WTC11 (cell line): Measurements from ENCODE around the gene STOX2. TPM values are rescaled to one million over a fixed set of nuclear protein-coding genes. Genes with fewer than 3 reads are reported as not detected.

Source experiments
- ATAC-seq: fragments of 200-7000 bp; cut with Tn5 transposase; 2 replicates; pipeline ENCODE4 v1.10.0; 2021; ENCODE audit warnings: mild to moderate bottlenecking, moderate library complexity
- CTCF ChIA-PET: fragments of 300-600 bp; sonication (Branson Sonifier 250); formaldehyde crosslinking; loops from one replicate; lab custom pipeline; 2021; ENCODE audit warnings: antibody characterized with exemption; lab: Charles Lee
- POLR2A ChIA-PET: fragments of 350-600 bp; sonication (Branson Sonifier 250); formaldehyde crosslinking; loops from one replicate; lab custom pipeline; 2021; ENCODE audit warnings: antibody characterized with exemption; lab: Charles Lee
- DNase-seq: peaks from one replicate; pipeline ENCODE4 v3.0.0; 2021; ENCODE audit warnings: low spot score
- H3K27ac Mint-ChIP-seq: 2 replicates; pipeline ENCODE4 v1.8.0; 2021; ENCODE audit warnings: mixed read lengths
- H3K27me3 Mint-ChIP-seq: 2 replicates; pipeline ENCODE4 v1.8.0; 2021; ENCODE audit warnings: low read depth, mild to moderate bottlenecking, moderate library complexity, mixed read lengths
- H3K36me3 Mint-ChIP-seq: 2 replicates; pipeline ENCODE4 v1.8.0; 2021; ENCODE audit warnings: mixed read lengths
- H3K4me1 Mint-ChIP-seq: 2 replicates; pipeline ENCODE4 v1.8.0; 2022; ENCODE audit warnings: mixed read lengths
- H3K4me3 Mint-ChIP-seq: 2 replicates; pipeline ENCODE4 v1.8.0; 2021; ENCODE audit warnings: mild to moderate bottlenecking, moderate library complexity, mixed read lengths
- H3K9me3 Mint-ChIP-seq: 2 replicates; pipeline ENCODE4 v1.8.0; 2021; ENCODE audit warnings: mixed read lengths
- ARID4B ChIP-seq: sonication (generic); formaldehyde crosslinking; IDR thresholded peaks from 2 replicates; pipeline ENCODE4 v1.8.0; 2023; ENCODE audit warnings: missing genetic modification reagents, mild to moderate bottlenecking, borderline replicate concordance
- CBFB ChIP-seq: sonication (generic); formaldehyde crosslinking; IDR thresholded peaks from 2 replicates; pipeline ENCODE4 v1.8.1; 2022; ENCODE audit warnings: mild to moderate bottlenecking, low read depth, missing genetic modification reagents
- CREB1 ChIP-seq: sonication (generic); formaldehyde crosslinking; IDR thresholded peaks from 2 replicates; pipeline ENCODE4 v1.8.0; 2023; ENCODE audit warnings: mild to moderate bottlenecking, missing genetic modification reagents
- FOXK1 ChIP-seq: sonication (generic); formaldehyde crosslinking; IDR thresholded peaks from 2 replicates; pipeline ENCODE4 v1.8.0; 2022; ENCODE audit warnings: mild to moderate bottlenecking, moderate library complexity, missing genetic modification reagents
- FOXP4 ChIP-seq: sonication (generic); formaldehyde crosslinking; IDR thresholded peaks from 2 replicates; pipeline ENCODE4 v1.8.0; 2022; ENCODE audit warnings: mild to moderate bottlenecking, missing genetic modification reagents
- GTF2I ChIP-seq: fragments of 250-450 bp; sonication (Bioruptor Pico); conservative IDR thresholded peaks from 2 replicates; pipeline ENCODE4 v1.4.0; 2021; ENCODE audit warnings: mild to moderate bottlenecking
- HMGA2 ChIP-seq: fragments of 250-450 bp; sonication (Bioruptor Pico); IDR thresholded peaks from 2 replicates; pipeline ENCODE4 v1.4.0; 2021; ENCODE audit warnings: mild to moderate bottlenecking, moderate library complexity
- IRF1 ChIP-seq: sonication (generic); formaldehyde crosslinking; IDR thresholded peaks from 2 replicates; pipeline ENCODE4 v1.8.0; 2023; ENCODE audit warnings: missing genetic modification reagents
- JUN ChIP-seq: sonication (generic); formaldehyde crosslinking; IDR thresholded peaks from 2 replicates; pipeline ENCODE4 v1.8.0; 2023; ENCODE audit warnings: mild to moderate bottlenecking, missing genetic modification reagents
- MLX ChIP-seq: sonication (generic); formaldehyde crosslinking; IDR thresholded peaks from 2 replicates; pipeline ENCODE4 v1.8.1; 2023; ENCODE audit warnings: mild to moderate bottlenecking, missing genetic modification reagents, moderate library complexity
- NR2C2 ChIP-seq: sonication (generic); formaldehyde crosslinking; IDR thresholded peaks from 2 replicates; pipeline ENCODE4 v1.8.0; 2022; ENCODE audit warnings: mild to moderate bottlenecking, missing genetic modification reagents
- STAT6 ChIP-seq: sonication (generic); formaldehyde crosslinking; conservative IDR thresholded peaks from 2 replicates; pipeline ENCODE4 v1.8.1; 2023; ENCODE audit warnings: mild to moderate bottlenecking, low read depth, missing genetic modification reagents, moderate library complexity
- TCF7 ChIP-seq: sonication (generic); formaldehyde crosslinking; IDR thresholded peaks from 2 replicates; pipeline ENCODE4 v1.8.0; 2022; ENCODE audit warnings: mild to moderate bottlenecking, low read depth, missing genetic modification reagents, moderate library complexity
- USF2 ChIP-seq: sonication (generic); formaldehyde crosslinking; IDR thresholded peaks from 2 replicates; pipeline ENCODE4 v1.8.1; 2023; ENCODE audit warnings: mild to moderate bottlenecking, missing genetic modification reagents, moderate library complexity
- ZNF138 ChIP-seq: sonication (generic); formaldehyde crosslinking; conservative IDR thresholded peaks from 2 replicates; pipeline ENCODE4 v1.8.1; 2022; ENCODE audit warnings: mild to moderate bottlenecking, moderate library complexity, missing genetic modification reagents
- ZNF232 ChIP-seq: sonication (generic); formaldehyde crosslinking; IDR thresholded peaks from 2 replicates; pipeline ENCODE4 v1.8.0; 2022; ENCODE audit warnings: mild to moderate bottlenecking, missing genetic modification reagents
- ZNF512 ChIP-seq: sonication (generic); formaldehyde crosslinking; IDR thresholded peaks from 2 replicates; pipeline ENCODE4 v1.8.1; 2022; ENCODE audit warnings: missing genetic modification reagents, borderline replicate concordance
- total RNA-seq: library from RNA; stranded (reverse); gene quantifications from 3 replicates; pipeline ENCODE4 v1.2.3, GENCODE V29; 2021

STOX2 gene
- total RNA-seq, 1 experiment from 2014 or later: 31.6 TPM

- peaks cover 10% of the 10 kb centered on the region for H3K27me3 Mint-ChIP-seq
These were observed 44.4 kb upstream of the STOX2 start for GRCh38 chr4:183860731-183861130.

GRCh38 chr4:183861426-183861825 is 43.7 kb upstream of the STOX2 start:
- H3K27ac Mint-ChIP-seq: no peak overlapping the region
- peaks cover 17% of the 10 kb centered on the region for H3K27me3 Mint-ChIP-seq
- ChIA-PET POLR2A (no interaction called here), CTCF (no interaction called here)
- H3K36me3 Mint-ChIP-seq: no peaks in the 10 kb centered on the region
- no peak for DNase-seq
- TF ChIP-seq ZNF232 (no peak), CBFB (no peak), CREB1 (CRISPR knock-in tag) (no peak), GTF2I (CRISPR knock-in tag) (no peak), NR2C2 (no peak), MLX (no peak), FOXP4 (CRISPR knock-in tag) (no peak), ARID4B (CRISPR knock-in tag) (no peak), USF2 (CRISPR knock-in tag) (no peak)
- no peak for ATAC-seq
- H3K4me3 Mint-ChIP-seq: no peak overlapping the region
- no peaks in the 10 kb centered on the region for H3K9me3 Mint-ChIP-seq
- peaks cover 21% of the 10 kb centered on the region for H3K4me1 Mint-ChIP-seq

More at GRCh38 chr4:183860731-183861130, 44.4 kb upstream of the STOX2 start:
- Mint-ChIP-seq H3K4me3 (no peak overlapping the region), H3K36me3 (no peaks in the 10 kb centered on the region), H3K9me3 (no peaks in the 10 kb centered on the region), H3K4me1 (peaks cover 21% of the 10 kb centered on the region), H3K27ac (no peak overlapping the region)
- ChIA-PET CTCF (no interaction called here), POLR2A (no interaction called here)
- TF ChIP-seq TCF7 (CRISPR knock-in tag) (no peak), JUN (CRISPR knock-in tag) (no peak), ZNF138 (no peak), IRF1 (CRISPR knock-in tag) (no peak), HMGA2 (CRISPR knock-in tag) (no peak), FOXK1 (CRISPR knock-in tag) (no peak), ZNF512 (CRISPR knock-in tag) (no peak), STAT6 (CRISPR knock-in tag) (no peak)
- no peak for ATAC-seq
- no peak for DNase-seq
